Transverse colon (tissue), 4 donors: ENCODE data around the gene OR51I1.

Experiments
- EP300 ChIP-seq: sonication (generic); formaldehyde crosslinking; IDR thresholded peaks from one replicate; pipeline ENCODE4 v1.6.1; 2017; ENCODE audit warnings: antibody characterized with exemption, low read depth
- POLR2A ChIP-seq: fragments of 450-650 bp; IDR thresholded peaks from one replicate; pipeline ENCODE4 v1.6.1; 2016; ENCODE audit warnings: antibody characterized with exemption, mild to moderate bottlenecking, moderate library complexity
- POLR2AphosphoS5 ChIP-seq, 3 donors: sonication (generic); formaldehyde crosslinking; IDR thresholded peaks; one replicate each; pipeline ENCODE4 v1.6.1; 2016; ENCODE audit warnings: antibody characterized with exemption in 3 of 3
- TF ChIP-seq, protein P1 (sequence below), 5 experiments: fragments of 200-600 bp in 3 of 5; fragments of 450-650 bp in 2 of 5; sonication (generic) in 3 of 5; IDR thresholded peaks; 1 replicate in 2 of 5; 2 replicates in 3 of 5; pipeline ENCODE4 v1.5.1; 2016 to 2017; ENCODE audit warnings: antibody characterized with exemption in 5 of 5, inconsistent platforms in 3 of 5, mild to moderate bottlenecking in 2 of 5, moderate library complexity in 1 of 5

DNA sequence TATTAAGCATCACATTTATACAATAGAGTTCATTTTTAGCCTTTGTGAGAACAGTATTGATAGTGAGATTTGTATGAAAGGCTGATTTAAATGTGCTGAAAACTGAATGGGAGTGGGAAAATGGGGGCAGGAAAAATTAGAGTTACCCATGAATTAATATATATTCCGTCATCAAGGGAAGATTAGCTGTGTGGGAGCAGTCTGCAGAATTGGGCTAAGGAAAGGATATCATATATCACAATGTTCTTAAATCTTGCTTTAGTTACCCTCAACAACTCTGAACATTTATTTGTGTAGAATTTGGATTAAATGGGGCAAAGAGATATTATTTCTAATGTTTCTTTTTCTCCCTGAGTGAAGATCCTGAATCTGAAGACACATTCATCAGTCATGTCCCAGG, 19.5 kb downstream of the OR51I1 start, which contains the start of gene OR51Q1:
- TF ChIP-seq POLR2A (no peak), POLR2AphosphoS5 (IDR thresholded peaks at IDR 0.05) (no peak), EP300 (no peak)
- TF ChIP-seq, protein P1, sequence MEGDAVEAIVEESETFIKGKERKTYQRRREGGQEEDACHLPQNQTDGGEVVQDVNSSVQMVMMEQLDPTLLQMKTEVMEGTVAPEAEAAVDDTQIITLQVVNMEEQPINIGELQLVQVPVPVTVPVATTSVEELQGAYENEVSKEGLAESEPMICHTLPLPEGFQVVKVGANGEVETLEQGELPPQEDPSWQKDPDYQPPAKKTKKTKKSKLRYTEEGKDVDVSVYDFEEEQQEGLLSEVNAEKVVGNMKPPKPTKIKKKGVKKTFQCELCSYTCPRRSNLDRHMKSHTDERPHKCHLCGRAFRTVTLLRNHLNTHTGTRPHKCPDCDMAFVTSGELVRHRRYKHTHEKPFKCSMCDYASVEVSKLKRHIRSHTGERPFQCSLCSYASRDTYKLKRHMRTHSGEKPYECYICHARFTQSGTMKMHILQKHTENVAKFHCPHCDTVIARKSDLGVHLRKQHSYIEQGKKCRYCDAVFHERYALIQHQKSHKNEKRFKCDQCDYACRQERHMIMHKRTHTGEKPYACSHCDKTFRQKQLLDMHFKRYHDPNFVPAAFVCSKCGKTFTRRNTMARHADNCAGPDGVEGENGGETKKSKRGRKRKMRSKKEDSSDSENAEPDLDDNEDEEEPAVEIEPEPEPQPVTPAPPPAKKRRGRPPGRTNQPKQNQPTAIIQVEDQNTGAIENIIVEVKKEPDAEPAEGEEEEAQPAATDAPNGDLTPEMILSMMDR (IDR thresholded peaks at IDR 0.05) = no peak
